Left kidney (tissue), 2 donors: ENCODE measurements around the gene SCYL3. TPM values are rescaled to one million over a fixed set of nuclear protein-coding genes. Genes with fewer than 3 reads are reported as not detected.

ENCODE experiments used
- DNase-seq: peaks from one replicate; pipeline ENCODE4 v3.0.0-alpha.2; 2013
- polyA plus RNA-seq: library from polyadenylated mRNA; unstranded; fragments of 120-200 nt; gene quantifications from one replicate; pipeline ENCODE4 v1.2.1, GENCODE V29; 2013; ENCODE audit not compliant: insufficient read length

Gene SCYL3
- polyA plus RNA-seq, 1 donor: 20.9 TPM

DNA sequence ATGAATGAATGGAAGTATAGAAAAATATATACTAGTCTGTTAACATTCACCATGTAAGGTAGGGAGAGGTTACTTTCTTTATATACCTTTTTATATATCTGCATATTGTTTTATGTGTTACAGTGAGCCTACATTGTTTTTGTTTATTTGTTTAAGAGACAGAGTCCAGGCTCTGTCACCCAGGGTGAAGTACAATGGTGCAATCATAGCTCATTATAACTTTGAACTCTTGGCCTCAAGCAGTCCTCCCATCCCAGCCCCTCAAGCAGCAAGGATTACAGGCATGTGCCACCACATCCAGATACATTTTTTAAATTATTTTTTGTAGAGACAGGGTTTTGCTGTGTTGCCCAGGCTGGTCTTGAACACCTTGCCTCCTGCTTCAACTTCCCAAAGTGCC, 7.4 kb upstream of the SCYL3 start:
- no peak for DNase-seq

DNA sequence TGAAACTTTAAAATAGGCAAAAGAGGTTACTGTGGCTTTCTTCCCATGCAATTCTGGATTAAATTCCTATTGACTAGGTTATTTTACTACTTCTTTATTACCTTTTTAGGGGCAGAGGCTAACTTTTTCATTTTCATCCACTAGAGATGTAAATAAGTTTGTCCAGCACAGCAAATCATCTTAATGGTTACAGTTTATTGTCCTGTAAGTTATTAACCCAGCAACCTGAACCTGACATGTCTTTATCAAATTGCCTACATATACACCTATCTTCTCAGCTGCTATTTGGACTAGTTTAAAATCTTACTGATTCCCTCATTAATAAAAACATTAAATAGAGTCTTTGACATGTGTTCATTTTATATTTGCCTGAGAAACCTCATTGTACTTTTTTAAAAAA, 6.9 kb upstream of the SCYL3 start:
- DNase-seq: no peak

DNA sequence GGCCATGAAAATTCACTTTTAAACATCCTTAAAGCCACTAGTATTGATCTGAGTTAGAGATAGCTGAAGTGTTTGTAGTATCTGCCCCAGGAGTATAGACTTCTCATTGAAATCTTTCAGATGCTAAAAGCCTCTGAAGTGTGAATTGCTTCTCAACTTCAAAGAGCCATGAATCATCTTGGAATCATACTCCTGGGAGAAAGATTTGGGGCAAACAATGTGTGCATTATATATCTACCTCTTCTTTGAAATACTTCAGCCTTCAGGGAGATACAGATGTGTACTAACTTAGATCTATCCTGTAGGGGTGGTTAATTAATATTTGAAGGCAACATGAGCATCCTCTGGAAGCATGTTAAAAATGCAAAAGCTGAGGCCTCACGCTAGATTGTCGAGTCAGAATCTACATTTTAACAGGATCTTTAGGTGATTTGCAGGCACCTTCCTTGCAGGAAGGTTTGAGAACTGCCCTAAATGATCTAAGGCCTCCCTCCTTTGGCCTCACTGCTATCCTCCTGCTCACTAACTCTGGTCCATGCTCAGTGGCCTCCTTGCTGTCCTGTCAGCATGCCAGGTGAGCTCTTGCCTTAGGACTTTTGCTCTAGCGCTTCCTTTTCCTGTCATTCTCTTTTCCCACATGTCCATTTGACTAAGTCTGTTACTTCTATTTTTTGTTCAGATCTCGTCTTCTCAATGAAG, 6.0 kb upstream of the SCYL3 start:
- DNase-seq: no peak

DNA sequence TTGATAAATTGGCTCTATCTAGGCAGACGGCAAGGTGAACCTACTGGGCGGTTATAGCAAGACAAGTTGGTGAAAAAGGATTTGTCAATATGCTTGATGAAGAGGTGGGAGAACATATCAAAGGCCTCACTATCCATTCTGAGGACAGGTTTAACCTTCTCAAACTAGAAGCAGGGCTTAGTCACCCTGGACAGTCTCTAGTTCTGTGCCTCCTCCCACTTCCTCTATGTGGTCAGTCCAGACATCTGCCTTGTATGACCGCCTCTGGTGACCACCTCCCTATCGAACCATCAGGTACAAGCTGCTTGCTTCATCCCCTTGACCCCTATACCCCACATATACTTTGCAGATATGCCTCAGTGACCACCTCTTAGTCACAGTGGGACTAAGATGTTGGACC, 2.3 kb upstream of the SCYL3 start:
- no peak for DNase-seq

DNA sequence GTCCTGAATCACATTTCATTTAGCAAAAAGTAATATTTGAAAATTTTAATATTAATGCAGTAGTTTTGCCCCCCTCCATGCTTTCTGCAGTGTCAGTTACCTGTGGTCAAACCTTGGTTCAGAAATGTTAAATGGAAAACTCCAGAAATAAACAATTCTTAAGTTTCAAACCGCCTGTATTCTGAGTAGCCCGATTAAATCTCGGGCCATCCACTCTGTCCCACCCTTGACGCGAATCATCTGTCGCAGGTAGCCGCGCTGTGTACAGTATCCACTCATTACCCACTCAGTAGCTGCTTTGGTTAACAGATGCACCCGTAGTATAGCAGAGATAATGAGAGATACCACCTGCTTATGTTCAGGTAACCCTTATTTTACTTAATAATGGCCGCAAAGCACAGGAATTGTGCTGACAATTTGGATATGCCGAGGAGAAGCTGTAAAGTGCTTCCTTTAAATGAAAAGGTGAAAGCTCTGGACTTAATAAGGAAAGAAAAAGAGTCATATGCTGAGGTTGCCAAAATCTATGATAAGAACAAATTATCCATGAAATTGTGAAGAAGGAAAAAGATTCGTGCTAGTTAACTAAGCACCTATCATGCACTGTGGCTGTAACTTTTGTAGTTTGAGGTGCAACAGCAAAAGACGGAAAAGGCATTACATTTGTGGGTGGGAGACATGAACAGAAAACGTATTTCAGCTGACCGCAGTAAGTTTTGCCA, 889 bp upstream of the SCYL3 start:
- no peak for DNase-seq

DNA sequence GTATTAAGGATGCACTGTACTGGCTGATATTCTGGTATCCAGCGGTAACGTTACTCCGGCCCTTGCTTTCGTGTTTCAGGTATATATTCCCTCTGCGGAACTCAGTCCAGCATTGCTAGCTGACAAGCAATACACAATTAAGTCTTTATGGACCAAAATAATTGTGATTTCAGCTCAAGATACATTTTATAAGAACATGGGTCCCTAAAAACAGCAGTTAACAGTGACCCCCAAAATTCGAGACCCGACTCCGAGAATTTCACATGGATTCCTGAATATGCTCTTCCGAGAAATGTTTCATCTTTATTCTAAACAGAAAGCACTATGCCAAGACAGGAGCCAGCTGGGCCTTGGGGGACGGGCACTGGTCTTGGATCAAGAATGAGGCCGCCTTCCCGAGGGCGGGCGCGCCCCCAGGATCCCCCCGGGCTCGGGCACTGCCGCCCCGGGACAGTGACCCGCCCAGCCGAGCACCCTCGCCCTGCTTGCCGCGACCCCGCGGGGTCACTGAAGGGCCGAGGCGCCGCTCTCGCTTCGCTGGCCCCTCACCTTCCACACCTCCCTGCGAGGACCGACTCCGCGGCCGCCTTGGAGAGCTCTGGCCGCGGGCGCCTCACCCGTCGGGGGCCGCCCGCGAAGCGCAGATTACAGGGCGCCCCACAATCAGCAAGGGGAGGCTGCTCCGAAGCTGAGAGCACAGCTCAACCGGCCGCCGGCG, 610 bp downstream of the SCYL3 start:
- peak; percentile 41 for DNase-seq

DNA sequence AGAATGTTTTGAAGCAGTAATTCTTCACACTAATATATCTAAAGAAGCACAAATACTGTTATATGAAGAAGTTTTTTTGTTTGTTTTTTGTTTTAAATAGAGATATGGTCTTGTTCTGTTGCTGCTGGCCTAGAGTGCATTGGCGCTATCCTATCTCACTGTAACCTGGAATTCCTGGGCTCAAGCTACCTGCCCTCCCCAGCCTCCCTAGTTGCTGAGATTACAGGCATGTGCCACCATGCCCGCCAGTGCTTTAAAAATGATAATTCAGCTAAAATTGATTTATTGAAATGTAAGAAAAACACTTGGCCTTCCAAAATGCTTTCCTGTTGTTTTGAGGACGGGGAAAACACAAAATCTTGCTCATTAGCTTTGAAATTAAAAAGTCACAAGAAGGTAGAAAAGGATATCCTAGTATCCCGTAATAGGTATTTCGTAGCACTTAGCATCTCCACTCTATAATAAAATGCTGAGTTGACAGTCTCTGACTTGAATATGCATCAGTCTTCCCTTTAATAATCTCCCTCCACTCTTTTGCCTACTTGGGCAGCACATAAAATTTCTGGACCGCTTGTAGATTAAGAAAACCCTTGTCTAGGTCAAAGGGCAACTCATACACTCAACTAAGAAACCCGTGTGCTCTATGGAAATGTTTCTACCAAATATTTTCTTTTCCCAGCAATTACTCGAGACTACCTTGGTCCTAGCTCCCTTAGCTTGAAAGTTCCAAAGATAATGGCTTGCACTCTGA, 1.3 kb downstream of the SCYL3 start:
- no peak for DNase-seq

DNA sequence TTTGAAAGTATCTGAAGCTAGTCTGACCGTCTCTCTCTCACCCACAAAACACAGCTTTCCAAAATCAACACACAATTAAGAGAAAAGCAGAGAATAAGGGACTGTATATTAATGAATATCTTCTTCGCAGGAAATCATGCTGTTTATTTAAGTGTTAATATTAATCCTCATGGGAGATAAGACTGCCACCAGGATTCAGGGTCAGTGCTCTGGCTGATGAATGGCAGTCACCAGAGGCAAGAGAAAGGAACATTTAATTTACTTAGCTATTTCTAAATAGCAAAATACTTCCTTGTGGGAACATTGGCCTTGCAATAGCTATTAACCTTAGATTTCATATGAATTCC, 2.2 kb downstream of the SCYL3 start:
- DNase-seq: no peak

DNA sequence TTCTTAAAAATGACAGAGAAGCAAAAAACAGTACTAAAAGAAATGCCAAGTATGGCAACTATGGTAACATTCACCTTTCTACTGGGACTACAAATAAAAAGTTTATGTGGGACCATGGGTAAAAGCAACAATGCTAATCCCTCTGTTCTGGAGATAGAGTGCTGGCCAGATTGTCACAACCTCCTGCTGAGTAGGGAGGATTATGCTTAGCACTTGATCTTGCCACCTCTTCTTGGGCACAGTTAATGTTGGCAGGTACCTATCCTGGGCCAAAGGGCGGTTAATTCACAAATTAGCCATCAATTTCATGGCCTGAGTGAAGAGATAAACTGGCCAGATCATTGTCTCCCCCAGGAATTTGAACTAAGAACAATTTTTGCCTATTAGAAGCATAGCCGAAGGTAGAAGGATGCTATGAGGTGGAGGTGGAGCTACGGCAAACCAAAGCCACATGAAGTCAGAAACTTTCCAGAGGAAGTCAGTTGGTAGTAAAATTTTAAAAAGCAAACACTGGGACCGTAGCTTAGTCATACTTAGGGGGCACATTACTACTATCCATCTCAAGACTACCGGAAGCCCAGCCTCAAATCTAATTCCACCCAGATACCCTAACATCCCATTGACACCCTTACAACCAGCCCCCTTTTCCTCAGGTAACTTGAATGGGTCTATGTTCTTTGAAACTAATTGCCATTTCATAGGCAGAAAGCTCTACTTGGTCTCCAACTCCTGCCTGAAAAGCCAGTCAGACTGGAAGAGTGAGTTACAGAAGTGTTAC, 2.7 kb downstream of the SCYL3 start:
- peak; percentile 43 for DNase-seq

DNA sequence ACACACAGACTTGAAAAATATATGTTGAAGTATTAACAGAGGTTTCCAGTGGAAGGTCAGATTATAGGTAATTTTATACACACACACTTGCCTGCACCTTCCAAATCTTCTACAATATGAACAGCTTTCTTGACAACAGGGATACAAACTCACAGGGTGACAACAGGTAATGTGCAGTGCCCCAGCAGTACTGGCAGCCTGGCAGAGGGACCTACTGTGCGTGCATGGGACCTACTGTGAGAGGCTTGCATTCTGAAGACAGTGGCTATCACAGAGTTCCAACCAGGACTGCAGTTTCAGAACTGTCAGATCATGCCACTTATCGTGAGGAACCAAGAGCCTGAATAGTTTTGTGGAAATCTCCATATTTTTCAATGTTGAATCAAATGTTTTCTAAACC, 3.8 kb downstream of the SCYL3 start:
- DNase-seq: no peak

DNA sequence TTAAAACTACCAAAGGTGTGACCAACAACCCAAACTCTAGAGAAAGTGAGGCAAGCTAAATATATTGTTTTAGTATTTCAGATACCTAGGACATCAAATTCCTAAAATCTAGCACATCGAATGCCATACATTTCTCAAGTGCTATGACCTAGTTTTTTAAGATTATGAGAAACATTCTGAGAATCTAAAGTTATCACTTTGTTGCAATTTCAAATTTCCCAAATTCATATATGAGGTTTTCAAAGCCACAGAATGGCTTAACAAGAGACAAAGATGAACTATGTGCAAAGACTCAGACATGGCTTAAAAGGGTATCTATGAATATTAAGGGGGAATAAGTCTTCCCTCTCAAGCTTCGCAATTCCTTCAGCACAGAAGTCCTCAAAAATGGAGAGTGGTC, 6.8 kb downstream of the SCYL3 start:
- DNase-seq: no peak

DNA sequence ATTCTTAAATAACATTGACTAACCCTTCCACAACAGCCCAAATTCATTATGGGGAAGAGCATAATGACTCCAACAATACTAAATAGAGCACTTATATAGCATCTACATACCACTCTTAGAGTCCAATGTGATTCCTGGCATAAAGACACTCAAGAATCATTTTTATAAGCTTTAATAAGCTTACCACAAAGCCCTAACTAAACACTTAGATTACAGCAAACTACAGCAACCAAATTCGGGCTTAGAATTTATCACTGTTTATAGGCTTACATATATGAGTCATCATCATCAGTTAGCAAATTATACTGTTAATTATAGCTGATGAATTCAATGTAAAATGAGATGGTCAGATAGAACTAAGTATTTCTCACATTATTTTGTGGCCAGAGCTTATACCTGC, 7.3 kb downstream of the SCYL3 start:
- DNase-seq: no peak

DNA sequence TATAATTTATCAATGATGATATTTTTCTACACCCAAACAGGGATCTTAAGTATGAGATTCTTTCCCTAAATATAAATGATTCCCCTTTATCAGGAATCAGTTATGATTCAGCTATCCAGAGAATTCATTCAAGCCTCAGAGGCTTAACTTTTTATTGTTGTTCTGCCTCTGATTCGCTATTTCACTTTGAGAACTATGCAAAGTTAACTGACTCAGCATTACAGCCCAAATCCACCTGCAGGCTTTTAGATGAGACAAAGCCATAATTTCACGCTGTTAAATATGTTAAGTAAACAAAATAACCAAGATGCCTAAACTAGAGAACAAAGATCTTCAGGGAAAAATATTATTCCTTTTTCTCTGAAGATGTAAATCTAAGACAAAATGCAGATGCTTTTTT, 8.5 kb downstream of the SCYL3 start:
- DNase-seq: no peak

DNA sequence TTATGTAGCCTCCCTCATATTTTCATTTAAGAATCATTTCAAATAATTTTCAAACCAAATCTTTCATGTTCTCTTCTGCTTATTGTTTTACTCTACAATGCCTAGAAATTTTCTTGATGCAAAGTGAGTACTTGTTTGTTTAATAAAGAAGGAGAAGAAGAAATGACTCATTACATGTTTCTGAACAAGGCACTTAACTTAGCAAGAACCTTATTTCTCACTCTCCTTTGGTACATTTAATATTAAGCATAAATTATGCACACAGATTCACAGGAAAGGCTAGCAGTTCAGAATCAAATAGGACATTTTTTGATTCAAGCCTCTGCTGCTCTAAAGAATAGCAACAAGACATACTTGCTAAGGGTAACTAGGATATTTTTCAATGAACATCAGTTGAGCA, 9.1 kb downstream of the SCYL3 start:
- DNase-seq: no peak

DNA sequence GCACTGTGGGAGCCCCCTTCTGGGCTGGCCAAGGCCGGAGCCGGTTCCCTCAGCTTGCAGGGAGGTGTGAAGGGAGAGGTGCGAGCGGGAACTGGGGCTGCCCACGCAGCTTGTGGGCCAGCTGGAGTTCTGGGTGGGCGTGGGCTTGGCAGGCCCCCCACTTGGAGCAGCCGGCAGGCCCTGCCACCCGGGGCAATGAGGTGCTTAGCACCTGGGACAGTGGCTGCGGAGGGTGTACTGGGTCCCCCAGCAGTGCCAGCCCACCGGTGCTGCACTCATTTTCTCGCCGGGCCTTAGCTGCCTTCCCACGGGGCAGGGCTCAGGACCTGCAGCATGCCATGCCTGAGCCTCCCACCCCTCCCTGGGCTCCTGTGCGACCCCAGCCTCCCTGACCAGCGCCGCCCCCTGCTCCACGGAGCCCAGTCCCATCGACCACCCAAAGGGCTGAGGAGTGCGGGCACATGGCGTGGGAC, 11.6 kb downstream of the SCYL3 start:
- DNase-seq: no peak

DNA sequence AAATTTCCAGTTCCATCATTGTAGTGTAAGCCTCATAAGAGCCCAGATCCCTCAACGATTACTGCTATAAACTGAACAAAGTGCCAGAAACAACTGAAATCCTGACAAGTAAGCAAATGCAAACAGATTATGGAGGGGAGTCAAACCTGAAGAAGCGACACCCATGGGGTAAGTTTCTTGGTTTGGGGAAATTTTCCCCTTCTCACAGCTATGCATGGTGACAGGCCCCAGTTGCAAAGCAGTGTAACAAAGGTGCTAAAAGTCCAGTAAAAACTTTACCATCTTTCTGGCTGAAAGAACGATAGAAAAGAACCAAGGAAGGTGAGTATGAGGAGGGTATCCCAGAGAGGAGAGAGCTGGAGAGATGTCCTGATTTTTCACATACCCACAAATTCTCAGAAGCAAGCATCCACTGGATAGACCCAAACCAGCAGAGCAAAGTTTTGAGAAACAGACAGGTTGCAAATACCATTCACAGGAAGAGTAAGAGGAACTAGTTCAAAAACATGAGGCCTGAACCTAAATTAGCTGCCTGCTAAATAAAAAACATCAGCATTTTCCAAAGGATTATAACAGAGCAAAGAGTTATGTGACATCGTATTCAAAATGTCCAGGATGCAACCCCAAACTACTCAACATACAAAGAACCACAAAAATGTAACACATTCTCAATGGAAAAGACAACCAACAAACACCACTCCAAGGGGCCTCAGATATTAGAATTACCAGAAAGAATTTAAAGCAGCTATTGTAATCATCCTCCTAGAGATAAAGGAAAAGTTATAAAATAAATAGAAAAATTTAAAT, 14.5 kb downstream of the SCYL3 start:
- DNase-seq: no peak

DNA sequence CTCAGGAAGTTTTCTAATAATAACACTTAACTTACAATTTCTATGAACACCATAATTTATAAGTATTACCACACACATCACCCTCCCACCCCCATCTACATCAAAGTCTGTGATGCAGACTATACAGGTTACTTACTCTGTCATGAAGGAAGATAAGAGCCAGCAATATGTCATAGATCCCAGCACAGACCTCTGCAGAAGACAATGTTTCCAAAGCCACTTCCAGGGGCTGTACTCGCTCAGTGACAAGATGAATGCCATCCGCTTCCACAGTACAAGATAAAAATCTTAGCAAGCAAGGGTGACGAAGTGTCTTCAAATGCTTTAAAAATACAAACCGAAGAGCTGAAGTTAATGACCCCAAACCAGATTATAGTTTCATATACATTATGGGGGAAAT, 15.2 kb downstream of the SCYL3 start:
- no peak for DNase-seq

DNA sequence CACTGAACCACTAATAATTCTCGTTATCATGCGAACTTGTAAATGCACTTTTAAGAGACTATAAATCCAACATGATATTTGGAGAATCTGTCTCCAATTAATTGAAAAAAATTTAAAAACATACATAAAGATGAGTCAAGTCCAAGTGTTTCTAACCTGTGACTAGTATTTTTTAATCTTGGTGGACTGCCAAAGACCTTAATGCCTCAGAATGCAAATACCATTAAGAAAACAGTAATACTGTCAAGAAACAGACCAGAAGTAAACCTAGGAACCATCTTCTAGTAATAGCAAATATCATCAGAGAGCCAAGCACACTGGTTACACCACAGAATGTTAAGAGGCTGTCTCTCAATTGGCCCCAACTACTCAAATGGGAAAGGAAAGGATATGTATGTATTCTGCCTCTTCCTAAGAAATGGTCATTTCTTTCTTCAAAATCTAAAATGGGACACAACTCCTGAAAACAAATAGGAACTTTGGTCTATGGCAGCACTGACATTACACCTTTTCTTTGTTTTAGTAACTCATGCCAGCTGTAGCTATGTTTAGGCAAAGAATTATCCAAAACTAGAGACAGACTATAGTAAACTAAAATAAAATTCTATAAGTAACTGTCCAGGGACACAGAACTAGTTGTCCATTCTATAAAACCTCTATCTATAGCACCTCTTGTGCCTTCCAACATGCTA, 15.8 kb downstream of the SCYL3 start:
- no peak for DNase-seq

DNA sequence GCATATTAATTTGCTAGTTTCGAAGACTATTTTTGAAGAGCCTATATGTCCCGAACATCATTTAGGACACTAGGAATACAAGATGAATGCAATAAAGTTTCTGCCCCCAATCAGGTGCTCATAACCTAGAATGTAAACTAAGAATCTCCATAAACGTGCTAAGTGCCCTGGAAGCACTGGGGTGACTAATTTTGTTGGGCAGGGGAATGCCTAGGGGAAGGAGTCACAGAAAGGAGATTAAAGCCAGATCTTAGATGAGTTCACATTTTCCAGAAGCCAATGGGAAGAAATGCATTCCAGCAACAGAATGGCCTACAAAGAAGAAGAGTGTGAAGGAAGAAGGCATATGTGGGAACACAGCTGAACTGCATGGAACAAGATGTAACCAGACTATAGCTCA, 19.5 kb downstream of the SCYL3 start:
- no peak for DNase-seq

DNA sequence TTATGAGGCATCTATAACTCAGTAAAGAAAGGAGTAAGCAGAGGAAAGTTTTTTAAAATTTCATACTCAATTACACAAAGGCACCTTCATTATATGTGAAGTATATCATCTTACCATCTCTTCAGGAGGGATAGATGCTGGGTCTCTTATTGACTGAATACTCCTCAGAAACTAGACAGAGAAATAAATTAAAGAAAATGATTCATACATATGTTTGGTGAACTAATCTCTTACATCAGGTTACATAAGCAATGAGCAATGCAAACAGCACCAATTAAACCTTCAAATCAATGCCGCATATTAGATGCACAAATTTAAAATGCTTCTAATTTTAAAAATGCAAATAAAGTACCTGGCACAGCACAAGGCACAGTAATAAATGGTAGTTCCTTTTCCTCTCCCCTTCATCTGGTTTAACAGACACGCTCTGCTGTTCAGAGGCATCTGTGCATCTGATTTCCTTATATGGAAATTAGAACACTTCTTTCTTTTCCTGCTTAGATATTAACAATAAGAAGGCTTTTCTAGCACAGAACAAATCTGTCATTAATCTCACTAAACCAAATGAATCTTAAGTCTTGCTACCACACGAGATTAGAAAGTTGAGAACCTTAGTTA, 20.0 kb downstream of the SCYL3 start:
- no peak for DNase-seq
